Heart left ventricle (tissue), 16 donors: Measurements from ENCODE around the gene PGAP6. TPM values are rescaled to one million over a fixed set of nuclear protein-coding genes. Genes with fewer than 3 reads are reported as not detected.
A peak's percentile ranks its signal among the peaks of the same experiment; 100 is the strongest.

Experiments used
- ATAC-seq, 4 donors: fragments of 200-7000 bp; cut with Tn5 transposase; one replicate each; pipeline ENCODE4 v1.9.1; 2020 to 2022; ENCODE audit warnings: moderate library complexity in 4 of 4, mild to moderate bottlenecking in 3 of 4, moderate number of reproducible peaks in 1 of 4
- DNase-seq, 5 donors: peaks; one replicate each; pipeline ENCODE4 v3.0.0-alpha.2; 2020
- H3K27ac ChIP-seq, 12 donors: fragments of 200-600 bp; sonication (generic) in 4 of 12; one replicate each; pipeline versions ENCODE4 v1.5.0 to v1.8.0; 2016 to 2022; ENCODE audit warnings: mild to moderate bottlenecking in 2 of 12
- H3K27me3 ChIP-seq, 9 donors: fragments of 200-600 bp; sonication (generic) in 2 of 9; one replicate each; pipeline versions ENCODE4 v1.5.1 to v1.8.0; 2016 to 2022; ENCODE audit warnings: mild to moderate bottlenecking in 3 of 9
- H3K36me3 ChIP-seq, 9 donors: fragments of 200-600 bp; sonication (generic) in 2 of 9; one replicate each; pipeline versions ENCODE4 v1.5.0 to v1.8.0; 2018 to 2022; ENCODE audit warnings: mild to moderate bottlenecking in 2 of 9
- H3K4me1 ChIP-seq, 12 donors: fragments of 200-600 bp; sonication (generic) in 4 of 12; one replicate each; pipeline versions ENCODE4 v1.5.0 to v1.8.0; 2016 to 2022; ENCODE audit warnings: mild to moderate bottlenecking in 3 of 12
- H3K4me3 ChIP-seq, 12 donors: fragments of 200-600 bp; sonication (generic) in 4 of 12; one replicate each; pipeline versions ENCODE4 v1.5.0 to v1.8.0; 2017 to 2022; ENCODE audit warnings: mild to moderate bottlenecking in 9 of 12, moderate library complexity in 4 of 12
- H3K9me3 ChIP-seq, 12 donors: fragments of 200-600 bp; sonication (generic) in 4 of 12; one replicate each; pipeline versions ENCODE4 v1.5.0 to v1.8.0; 2016 to 2022; ENCODE audit warnings: mild to moderate bottlenecking in 1 of 12
- POLR2A ChIP-seq, 2 donors: fragments of 450-650 bp; IDR thresholded peaks; one replicate each; pipeline ENCODE4 v1.6.1; 2017; ENCODE audit warnings: antibody characterized with exemption in 2 of 2, mild to moderate bottlenecking in 2 of 2, moderate library complexity in 2 of 2
- WGBS, 4 donors: extraction: QIAGEN DNeasy Blood & Tissue Kit in 2 of 4; methylation state at CpG; one replicate each; pipeline versions ENCODE4 v1.1.5 to v1.1.7; 2013 to 2018; 5-methylcytosine and 5-hydroxymethylcytosine counted together
- intact Hi-C, 10 donors: fragments of 100-400 bp; cut with DNase I; formaldehyde crosslinking; loops; one replicate each; pipeline versions ENCODE4 v1.11.1 to v1.14.2; 2022
- polyA plus RNA-seq, 2 donors: library from polyadenylated mRNA; stranded (reverse); fragments of 200-250 nt; gene quantifications; one replicate each; pipeline ENCODE4 v1.2.3, GENCODE V29; 2013
- total RNA-seq, 9 donors: library from RNA; depleted of rRNA in 2 of 9; stranded (reverse); fragments of >200 nt in 2 of 9; fragmentation: NEBNext Ultra II Directional in 3 of 9; extraction: Animal tissue kit (Norgen Biotek cat#: 25700) in 3 of 9; gene quantifications; one replicate each; pipeline versions ENCODE4 v1.1.0 to v1.2.4, GENCODE V29; 2016 to 2023
- TF ChIP-seq, protein P1 (sequence below), 12 donors: fragments of 200-600 bp; sonication (generic) in 4 of 12; IDR thresholded peaks; one replicate each; pipeline versions ENCODE4 v1.5.0 to v1.8.0; 2018 to 2022; ENCODE audit warnings: antibody characterized with exemption in 12 of 12, mild to moderate bottlenecking in 5 of 12
- donor health status: ischemic (EF 13 %, LVEDD 7.1; RV severe dilation, severe dysfunction).
- donor health status: healthy with polysubstance abuse.
- donor health status: DM: no; HTN: yes; CAD: no.
- donor health status: DM: no; HTN: no; CAD: no.
- donor health status: ischemic (EF 25% LVEDD 6.9; RV normal size, moderate dysfunction).
- donor health status: ischemic (EF 25% LVEDD 5.7; RV mildly dilated, moderate dysfunction).
- donor health status: healthy.
- donor health status: DM: yes; HTN: yes; CAD: no.
- donor health status: ischemic (EF 35%, LVEDD 5.7; RV mildly dilated, moderate dysfunction).
- donor health status: nonischemic (EF 11% LVEDD 7.7; RV severe dilation, severe dysfunction).
- donor health status: DM: yes; HTN: yes; CAD: no.
- donor health status: PGD.
- donor health status: ischemic (EF 29% LVEDD 5.4; RV normal size, mild dysfunction).
- donor health status: nonischemic (EF 23%, LVEDD 6.1; RV moderate dilation, normal function).

PGAP6 gene
- total and polyA plus RNA-seq, 11 donors = 30.1 to 65.3 (median 44.9) TPM

DNA sequence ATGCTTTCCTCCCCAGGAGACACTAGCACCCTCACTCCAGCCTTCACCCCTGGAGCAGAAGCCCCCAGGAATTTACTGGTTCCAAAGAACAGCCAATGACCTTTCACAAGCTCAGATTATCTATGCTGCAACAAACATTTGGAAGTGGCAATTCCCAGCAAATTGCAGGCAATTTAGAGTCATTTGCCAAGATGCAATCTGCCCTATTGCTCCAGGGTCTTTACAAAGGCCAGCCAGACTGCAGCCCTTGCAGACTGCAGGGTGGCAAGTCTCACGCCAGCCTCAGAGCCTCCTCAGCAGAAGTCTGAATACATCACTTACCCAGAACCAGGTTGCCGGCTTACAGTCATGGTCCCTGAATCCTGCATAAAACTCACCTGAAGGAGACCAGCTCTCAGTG is 51.0 kb downstream of the PGAP6 start:
- WGBS, 4 donors = 78 to 93% (median 87%) methylated on average over 2 of the region's 2 CpGs

DNA sequence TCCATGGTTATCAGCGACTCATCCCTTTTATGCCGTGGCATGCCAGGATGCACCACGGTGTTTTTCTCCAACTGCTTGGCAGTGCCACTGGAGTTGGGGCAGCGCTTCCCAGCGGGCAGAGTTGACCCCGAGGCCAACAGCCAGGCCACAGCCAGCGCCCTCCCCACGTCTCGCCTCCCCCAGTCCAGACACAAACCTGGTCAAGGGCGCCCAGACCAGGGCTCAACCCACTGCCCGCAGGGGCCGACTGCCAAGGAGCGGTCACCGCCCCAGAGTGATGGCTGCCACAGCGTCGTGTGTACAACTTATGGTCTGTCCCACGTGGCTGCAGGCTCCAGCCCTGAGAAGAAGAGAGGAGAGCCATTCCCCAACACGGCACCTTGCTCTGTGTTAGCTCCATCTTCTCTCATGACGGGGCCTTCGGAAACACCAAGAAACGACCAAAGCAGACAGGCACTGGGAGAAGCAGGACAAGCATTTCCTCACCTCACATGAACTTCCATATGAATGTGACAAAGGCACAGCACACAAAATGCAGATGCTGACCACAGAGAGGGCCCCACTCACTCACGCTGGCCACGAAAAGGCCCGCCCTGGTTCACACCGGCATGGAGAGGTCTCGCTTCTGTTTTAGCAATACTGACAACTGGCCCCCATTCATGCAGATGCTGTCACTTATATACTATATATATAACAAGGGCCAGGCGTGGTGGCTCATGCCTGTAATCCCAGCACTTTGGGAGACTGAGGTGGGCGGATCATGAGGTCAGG is 56.2 kb downstream of the PGAP6 start:
- intact Hi-C loops = no loop called here
- Histone ChIP-seq H3K9me3 (no peaks in the 10 kb centered on the region), H3K36me3 (no peaks in the 10 kb centered on the region), H3K4me1 (peaks cover 0 to 49% (median 19%) of the 10 kb centered on the region in 12 donors), H3K27me3 (no peaks in the 10 kb centered on the region), H3K27ac (peak overlapping the region in 3 of 12 donors; percentile 2 to 42 (median 27)), H3K4me3 (peak overlapping the region in 8 of 12 donors; percentile 4 to 51 (median 32))
- ATAC-seq = no peak
- WGBS, 4 donors = 85 to 90% (median 88%) methylated on average over 20 to 28 of the region's 28 CpGs
- TF ChIP-seq POLR2A (IDR thresholded peaks at IDR 0.05) = no peak
- TF ChIP-seq, protein P1, sequence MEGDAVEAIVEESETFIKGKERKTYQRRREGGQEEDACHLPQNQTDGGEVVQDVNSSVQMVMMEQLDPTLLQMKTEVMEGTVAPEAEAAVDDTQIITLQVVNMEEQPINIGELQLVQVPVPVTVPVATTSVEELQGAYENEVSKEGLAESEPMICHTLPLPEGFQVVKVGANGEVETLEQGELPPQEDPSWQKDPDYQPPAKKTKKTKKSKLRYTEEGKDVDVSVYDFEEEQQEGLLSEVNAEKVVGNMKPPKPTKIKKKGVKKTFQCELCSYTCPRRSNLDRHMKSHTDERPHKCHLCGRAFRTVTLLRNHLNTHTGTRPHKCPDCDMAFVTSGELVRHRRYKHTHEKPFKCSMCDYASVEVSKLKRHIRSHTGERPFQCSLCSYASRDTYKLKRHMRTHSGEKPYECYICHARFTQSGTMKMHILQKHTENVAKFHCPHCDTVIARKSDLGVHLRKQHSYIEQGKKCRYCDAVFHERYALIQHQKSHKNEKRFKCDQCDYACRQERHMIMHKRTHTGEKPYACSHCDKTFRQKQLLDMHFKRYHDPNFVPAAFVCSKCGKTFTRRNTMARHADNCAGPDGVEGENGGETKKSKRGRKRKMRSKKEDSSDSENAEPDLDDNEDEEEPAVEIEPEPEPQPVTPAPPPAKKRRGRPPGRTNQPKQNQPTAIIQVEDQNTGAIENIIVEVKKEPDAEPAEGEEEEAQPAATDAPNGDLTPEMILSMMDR (IDR thresholded peaks at IDR 0.05) = no peak
- no peak for DNase-seq

More for the DNA sequence above, 51.0 kb downstream of the PGAP6 start:
- H3K4me3 ChIP-seq = no peak overlapping the region
- peaks cover 0 to 52% (median 15%) of the 10 kb centered on the region in 12 donors for H3K4me1 ChIP-seq
- no peaks in the 10 kb centered on the region for H3K36me3 ChIP-seq
- intact Hi-C loops = no loop called here
- ATAC-seq (no peak), DNase-seq (no peak)
- no peak overlapping the region for H3K27ac ChIP-seq
- H3K9me3 ChIP-seq = no peaks in the 10 kb centered on the region
- no peaks in the 10 kb centered on the region for H3K27me3 ChIP-seq
- TF ChIP-seq POLR2A (IDR thresholded peaks at IDR 0.05) = no peak
- TF ChIP-seq, protein P1 (IDR thresholded peaks at IDR 0.05) = no peak

DNA sequence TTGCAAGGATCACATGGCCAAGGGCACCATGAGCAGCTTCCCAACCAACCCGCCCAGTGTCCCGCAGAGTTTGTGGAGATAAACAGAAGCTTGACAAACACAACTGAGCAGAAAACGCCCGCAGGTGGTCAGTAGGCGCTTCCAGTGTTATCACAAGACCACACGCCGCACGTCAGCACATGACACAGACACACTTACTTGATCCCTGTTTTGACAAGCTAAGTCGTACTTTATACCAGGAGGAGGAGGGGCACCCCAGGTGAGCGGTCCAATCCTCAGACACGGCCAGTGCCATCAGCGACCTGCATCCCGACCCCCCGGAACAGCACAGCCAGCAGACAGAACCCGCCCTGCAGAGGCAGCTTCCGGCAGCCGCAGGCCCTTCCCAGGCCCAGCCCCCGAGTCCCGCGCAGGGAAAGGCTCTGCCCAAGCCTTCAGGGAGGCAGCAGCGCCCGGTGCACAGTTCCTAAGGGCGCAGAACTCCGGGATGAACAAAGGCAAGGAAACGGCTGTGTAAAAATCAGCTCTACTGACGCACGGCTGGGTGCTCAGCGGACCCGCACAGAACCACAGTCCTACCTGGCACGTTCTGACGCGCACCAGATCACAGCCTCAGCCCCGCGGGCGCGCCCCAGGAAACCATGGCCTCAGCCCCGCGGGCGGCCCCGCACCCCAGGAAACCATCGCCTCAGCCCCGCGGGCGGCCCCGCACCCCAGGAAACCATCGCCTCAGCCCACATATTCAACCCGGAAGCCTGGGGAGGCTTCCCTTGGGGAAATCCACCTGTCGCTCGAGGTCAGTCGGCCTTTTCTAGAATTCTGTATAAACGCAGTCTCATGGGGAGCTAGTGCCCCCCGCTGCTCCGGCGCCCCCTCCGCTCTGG is 57.1 kb downstream of the PGAP6 start:
- Histone ChIP-seq H3K9me3 (no peaks in the 10 kb centered on the region), H3K27me3 (no peaks in the 10 kb centered on the region), H3K4me3 (peak overlapping the region in 10 of 12 donors; percentile 4 to 51 (median 28)), H3K4me1 (peaks cover 0 to 49% (median 19%) of the 10 kb centered on the region in 12 donors), H3K27ac (peak overlapping the region in 4 of 12 donors; percentile 2 to 42 (median 26)), H3K36me3 (no peaks in the 10 kb centered on the region)
- TF ChIP-seq POLR2A (IDR thresholded peaks at IDR 0.05) = no peak
- TF ChIP-seq, protein P1 (IDR thresholded peaks at IDR 0.05) = no peak
- ATAC-seq = peak in 3 of 4 donors; percentile 5 to 69 (median 29)
- peak in 1 of 5 donors; percentile 37 for DNase-seq
- intact Hi-C loops = no loop called here
- WGBS, 4 donors = 53 to 71% (median 60%) methylated on average over 36 to 55 of the region's 55 CpGs

DNA sequence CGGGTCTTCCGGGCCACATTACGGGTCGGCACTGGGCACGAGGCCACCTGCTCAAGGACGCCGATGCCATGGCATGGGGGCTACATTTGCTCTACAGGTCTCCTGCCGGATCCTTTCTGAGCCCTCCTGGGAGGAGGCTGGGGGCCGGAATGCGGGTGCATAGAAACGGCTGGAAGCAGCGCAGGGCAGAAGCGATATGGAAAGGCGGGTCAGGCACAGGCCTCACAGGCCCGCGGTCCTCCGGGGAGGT is 57.7 kb downstream of the PGAP6 start:
- 82 to 89% (median 87%) methylated on average over 13 to 17 of the region's 17 CpGs for WGBS, 4 donors
- intact Hi-C loops = no loop called here
- Histone ChIP-seq H3K9me3 (no peaks in the 10 kb centered on the region), H3K4me3 (peak overlapping the region in 1 of 12 donors; percentile 51), H3K36me3 (peaks cover 0 to 4% (median under 1%) of the 10 kb centered on the region in 9 donors), H3K27ac (peak overlapping the region in 1 of 12 donors; percentile 42), H3K4me1 (peaks cover 0 to 49% (median 19%) of the 10 kb centered on the region in 12 donors), H3K27me3 (no peaks in the 10 kb centered on the region)
- ATAC-seq (no peak), DNase-seq (no peak)
- TF ChIP-seq POLR2A (IDR thresholded peaks at IDR 0.05) = no peak
- TF ChIP-seq, protein P1 (IDR thresholded peaks at IDR 0.05) = no peak
